ENCODE data around the gene FUZ.

FUZ gene

DNA sequence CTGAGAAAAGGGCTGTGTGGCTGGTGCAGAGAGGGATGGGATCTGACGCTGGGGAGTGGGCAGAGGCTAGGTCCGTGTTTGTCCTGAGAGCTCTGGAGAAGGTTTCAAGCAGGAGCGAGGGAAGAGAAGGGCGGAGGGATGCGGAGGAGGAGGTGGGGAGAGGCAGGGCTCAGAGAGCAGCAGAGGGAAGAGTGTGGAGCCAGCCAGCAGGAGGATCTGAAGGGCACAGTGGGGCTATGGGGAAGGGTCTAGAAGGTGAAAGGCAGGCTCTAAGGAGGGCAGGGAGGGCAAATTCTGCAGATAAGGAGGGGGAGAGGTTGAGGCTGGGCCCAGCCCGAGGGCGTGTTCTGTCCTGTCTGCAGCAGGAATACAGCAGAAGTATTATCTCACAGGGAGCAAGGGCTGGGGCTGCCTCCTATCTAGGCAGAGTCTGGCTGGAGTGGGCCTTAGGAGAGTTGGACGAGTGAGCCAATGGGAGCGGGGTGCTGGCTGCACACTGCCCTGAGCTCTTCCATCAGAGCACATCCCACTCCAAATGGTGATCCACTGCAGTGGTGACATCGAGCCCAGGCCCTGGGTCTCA, 40.2 kb downstream of the FUZ start:
- DNase-seq (ENCODE audit: low read depth) = no peak
- no peak overlapping the region for H3K4me3 ChIP-seq (ENCODE audit: low read depth, low read length)
- TF ChIP-seq, protein P1, sequence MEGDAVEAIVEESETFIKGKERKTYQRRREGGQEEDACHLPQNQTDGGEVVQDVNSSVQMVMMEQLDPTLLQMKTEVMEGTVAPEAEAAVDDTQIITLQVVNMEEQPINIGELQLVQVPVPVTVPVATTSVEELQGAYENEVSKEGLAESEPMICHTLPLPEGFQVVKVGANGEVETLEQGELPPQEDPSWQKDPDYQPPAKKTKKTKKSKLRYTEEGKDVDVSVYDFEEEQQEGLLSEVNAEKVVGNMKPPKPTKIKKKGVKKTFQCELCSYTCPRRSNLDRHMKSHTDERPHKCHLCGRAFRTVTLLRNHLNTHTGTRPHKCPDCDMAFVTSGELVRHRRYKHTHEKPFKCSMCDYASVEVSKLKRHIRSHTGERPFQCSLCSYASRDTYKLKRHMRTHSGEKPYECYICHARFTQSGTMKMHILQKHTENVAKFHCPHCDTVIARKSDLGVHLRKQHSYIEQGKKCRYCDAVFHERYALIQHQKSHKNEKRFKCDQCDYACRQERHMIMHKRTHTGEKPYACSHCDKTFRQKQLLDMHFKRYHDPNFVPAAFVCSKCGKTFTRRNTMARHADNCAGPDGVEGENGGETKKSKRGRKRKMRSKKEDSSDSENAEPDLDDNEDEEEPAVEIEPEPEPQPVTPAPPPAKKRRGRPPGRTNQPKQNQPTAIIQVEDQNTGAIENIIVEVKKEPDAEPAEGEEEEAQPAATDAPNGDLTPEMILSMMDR (IDR thresholded peaks at IDR 0.05; ENCODE audit: insufficient read depth, low read depth, low read length, missing control alignments) = no peak

DNA sequence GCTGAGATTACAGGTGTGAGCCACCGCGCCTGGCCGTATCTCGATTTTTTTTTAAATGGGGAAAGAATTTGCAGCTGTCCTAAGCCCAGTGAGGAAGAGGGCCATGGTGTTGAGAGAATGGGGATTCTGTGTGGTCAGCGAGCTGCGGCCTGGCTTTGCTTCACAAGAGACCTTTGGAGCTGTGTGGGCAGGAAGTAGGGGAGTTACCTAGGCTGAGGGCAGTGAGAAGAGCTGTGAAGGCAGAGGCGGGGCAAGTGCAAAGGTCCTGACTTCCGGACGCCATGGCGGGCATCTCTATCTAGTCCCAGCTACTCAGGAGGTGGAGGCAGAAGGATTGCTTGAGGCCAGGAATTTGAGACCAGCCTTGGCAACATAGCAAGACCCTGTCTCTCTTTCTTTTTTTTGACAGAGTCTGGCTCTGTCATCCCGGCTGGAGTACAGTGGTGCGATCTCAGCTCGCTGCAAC, 41.4 kb downstream of the FUZ start:
- DNase-seq (ENCODE audit: low read depth) = no peak
- TF ChIP-seq, protein P1 (IDR thresholded peaks at IDR 0.05; ENCODE audit: insufficient read depth, low read depth, low read length, missing control alignments) = no peak
- H3K4me3 ChIP-seq (ENCODE audit: low read depth, low read length) = no peak overlapping the region

DNA sequence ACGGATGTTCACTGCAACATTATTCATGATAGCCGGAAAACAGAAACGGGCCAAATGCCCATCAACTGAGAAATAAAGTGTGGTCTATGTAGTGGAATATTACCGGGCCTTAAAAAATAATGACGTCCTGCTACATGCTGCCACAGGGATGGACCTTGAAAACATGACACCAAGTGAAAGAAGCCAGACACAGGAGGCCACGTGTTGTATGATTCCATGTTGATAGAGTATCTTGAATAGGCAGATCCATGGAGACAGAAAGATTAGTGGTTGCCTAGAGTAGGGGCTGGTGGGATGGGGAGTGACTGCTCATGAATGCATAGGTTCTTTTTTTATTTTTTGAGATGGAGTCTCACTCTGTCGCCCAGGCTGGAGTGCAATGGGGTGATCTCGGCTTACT, 42.6 kb downstream of the FUZ start:
- H3K4me3 ChIP-seq (ENCODE audit: low read depth, low read length) = no peak overlapping the region
- no peak for DNase-seq (ENCODE audit: low read depth)
- TF ChIP-seq, protein P1 (IDR thresholded peaks at IDR 0.05; ENCODE audit: insufficient read depth, low read depth, low read length, missing control alignments) = no peak

DNA sequence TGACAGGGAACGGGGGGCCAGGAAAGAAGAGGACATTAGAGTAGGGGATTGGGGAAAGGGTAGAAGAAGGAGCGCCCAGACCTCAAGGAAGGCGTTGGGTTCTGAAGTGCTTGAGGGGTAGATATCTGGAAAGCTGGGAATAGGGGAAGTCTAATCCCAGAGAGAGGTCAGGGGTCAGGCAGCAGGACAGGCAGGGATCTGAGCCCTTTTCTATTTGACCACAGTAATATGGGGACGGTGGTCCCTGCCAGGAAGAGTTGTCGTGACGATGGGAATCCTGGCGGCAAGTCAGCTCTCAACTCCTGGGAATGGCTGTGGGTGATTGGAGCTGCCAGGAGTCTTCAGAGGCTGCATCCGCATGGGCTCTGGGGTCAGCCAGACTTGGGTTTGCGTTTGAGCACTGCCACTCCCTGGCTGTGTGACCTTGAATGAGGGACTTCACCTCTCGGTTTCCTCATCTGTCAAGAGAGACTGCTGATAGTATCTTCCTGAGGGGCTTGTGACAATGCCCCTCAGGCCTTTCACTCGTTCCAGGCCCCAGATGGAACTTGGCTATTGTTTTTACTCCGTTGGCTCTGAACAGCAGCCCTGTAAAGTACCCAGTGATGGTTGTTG, 45.0 kb downstream of the FUZ start:
- DNase-seq (ENCODE audit: low read depth) = no peak
- TF ChIP-seq, protein P1 (IDR thresholded peaks at IDR 0.05; ENCODE audit: insufficient read depth, low read depth, low read length, missing control alignments) = no peak
- peak overlapping the region; percentile 98 for H3K4me3 ChIP-seq (ENCODE audit: low read depth, low read length)

DNA sequence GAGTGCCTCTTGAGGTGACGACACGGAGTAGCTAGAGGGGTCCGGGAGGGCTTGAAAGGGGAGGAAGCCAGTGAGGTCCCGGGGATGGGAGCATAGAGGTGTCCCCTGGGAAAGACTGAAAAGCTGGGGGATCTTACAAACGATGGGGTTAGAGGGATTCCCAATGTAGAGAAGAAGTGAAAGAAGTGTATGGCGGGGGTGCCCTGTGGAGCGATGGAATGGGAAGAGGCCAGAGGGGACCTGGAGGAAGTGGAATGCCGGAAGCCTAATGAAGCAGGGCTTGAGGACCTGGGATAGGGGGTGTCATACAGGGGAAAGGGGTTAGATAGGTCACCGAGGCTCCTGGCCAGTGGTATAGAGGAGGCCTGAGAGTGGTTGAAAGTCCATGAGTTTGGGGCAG, 45.7 kb downstream of the FUZ start:
- no peak for DNase-seq (ENCODE audit: low read depth)
- TF ChIP-seq, protein P1 (IDR thresholded peaks at IDR 0.05; ENCODE audit: insufficient read depth, low read depth, low read length, missing control alignments) = no peak
- peak overlapping the region; percentile 98 for H3K4me3 ChIP-seq (ENCODE audit: low read depth, low read length)

DNA sequence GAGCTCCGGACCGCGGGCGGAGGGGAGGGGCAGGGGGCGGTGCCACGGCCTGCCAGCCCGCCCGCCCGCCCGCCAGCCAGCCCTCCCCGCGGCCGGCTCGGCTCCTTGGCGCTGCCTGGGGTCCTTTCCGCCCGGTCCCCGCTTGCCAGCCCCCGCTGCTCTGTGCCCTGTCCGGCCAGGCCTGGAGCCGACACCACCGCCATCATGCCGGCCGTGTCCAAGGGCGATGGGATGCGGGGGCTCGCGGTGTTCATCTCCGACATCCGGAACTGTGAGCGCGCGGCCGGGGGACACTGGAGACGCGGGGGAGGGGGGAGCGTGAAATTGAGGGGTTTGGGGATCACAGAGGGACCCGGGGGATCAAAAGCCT, 46.2 kb downstream of the FUZ start, which contains the start of gene AP2A1:
TSS of gene AP2A1 (plus strand) at position 72 of the 370 bp plus-strand sequence. CDS start at position 205, 133 bp downstream.
- DNase-seq (ENCODE audit: low read depth) = no peak
- TF ChIP-seq, protein P1 (IDR thresholded peaks at IDR 0.05; ENCODE audit: insufficient read depth, low read depth, low read length, missing control alignments) = no peak
- H3K4me3 ChIP-seq (ENCODE audit: low read depth, low read length) = peak within 1 kb of the TSS; percentile 98

All from GM12865 (cell line).